ENCODE results near the gene SHB.
"Not testable (repeated sequence)": the region's sequence is repeated elsewhere in the genome, so short reads cannot be mapped to it uniquely, and the experiment has no call there.

Gene SHB

DNA sequence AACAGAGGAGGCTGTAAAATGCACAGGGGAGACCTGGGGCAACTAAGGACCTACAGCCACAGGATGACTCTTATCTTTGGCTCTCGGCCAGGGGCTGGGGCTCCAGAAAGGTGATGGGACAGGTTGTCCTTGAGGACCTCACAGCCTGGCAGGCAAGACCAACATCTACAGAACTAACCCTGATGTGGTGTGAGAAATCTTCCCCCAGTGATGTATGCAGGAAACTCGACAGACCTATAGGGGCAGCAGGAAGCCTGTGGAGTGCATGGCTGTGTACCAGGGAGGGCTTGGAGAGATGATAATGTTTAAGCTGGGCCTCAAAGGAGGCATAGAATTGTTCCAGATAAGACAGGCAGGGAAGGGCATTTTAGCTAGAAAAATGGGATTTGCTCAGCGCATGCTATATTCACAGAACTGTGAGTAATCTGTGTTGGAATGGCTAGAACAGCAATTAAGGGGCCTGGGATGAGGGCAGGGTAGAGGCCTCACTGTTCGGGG is 96.6 kb downstream of the SHB start:
- Histone ChIP-seq H3K4me1 (ENCODE audit: insufficient read depth, low read length) (no peaks in the 10 kb centered on the region), H3K9ac (ENCODE audit: low read depth, low read length) (no peak overlapping the region), H3K4me3 (ENCODE audit: low read length) (no peak overlapping the region), H3K27ac (ENCODE audit: low read length) (no peak overlapping the region), H3K36me3 (ENCODE audit: insufficient read depth, low read depth, low read length) (peaks cover 16% of the 10 kb centered on the region; the same call in 1 of the 2 replicates), H3K27me3 (ENCODE audit: insufficient read depth, low read length) (no peaks in the 10 kb centered on the region), H3K9me3 (ENCODE audit: insufficient read depth, low read depth, low read length) (no peaks in the 10 kb centered on the region)

DNA sequence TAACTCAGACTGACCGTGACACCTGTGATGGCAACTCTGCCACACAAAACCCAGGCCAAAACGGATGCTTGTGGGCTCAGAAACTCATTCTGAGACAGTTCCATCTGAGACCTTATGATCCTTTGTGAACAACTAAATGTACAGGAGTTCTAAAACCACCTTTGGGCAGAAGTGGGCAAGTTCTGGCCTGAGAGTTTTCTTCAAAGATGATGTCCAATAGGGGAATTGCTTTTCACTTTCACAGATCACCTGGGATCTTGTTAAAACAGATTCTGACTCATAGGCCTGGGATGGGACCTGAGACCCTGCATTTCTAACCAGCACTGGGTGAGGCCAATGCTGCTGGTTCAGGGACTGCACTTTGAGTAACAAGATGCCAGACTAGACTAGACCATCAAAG is 97.3 kb downstream of the SHB start:
- Histone ChIP-seq H3K4me1 (ENCODE audit: insufficient read depth, low read length) (no peaks in the 10 kb centered on the region), H3K9ac (ENCODE audit: low read depth, low read length) (no peak overlapping the region), H3K9me3 (ENCODE audit: insufficient read depth, low read depth, low read length) (no peaks in the 10 kb centered on the region), H3K4me3 (ENCODE audit: low read length) (no peak overlapping the region), H3K27ac (ENCODE audit: low read length) (no peak overlapping the region), H3K27me3 (ENCODE audit: insufficient read depth, low read length) (no peaks in the 10 kb centered on the region), H3K36me3 (ENCODE audit: insufficient read depth, low read depth, low read length) (peaks cover 16% of the 10 kb centered on the region; the same call in 1 of the 2 replicates)

DNA sequence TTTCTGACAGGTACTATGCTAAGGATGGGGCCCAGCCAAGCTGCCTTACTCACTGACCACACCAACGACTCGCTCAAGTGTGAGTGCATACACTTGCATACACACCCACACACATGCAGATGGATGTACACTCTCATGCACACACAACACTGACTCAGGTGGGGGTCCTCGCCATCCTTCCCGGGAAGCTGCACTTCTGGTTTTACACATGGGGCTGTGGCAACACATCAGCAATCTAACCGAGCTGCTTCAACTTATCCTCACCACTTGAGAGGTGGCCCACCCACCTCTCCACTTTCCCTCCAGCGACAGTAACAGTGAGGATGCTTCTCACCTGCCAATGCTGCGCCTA is 97.9 kb downstream of the SHB start:
- H3K4me3 ChIP-seq (ENCODE audit: low read length): no peak overlapping the region
- H3K27me3 ChIP-seq (ENCODE audit: insufficient read depth, low read length): no peaks in the 10 kb centered on the region
- H3K9me3 ChIP-seq (ENCODE audit: insufficient read depth, low read depth, low read length): no peaks in the 10 kb centered on the region
- peaks cover 16% of the 10 kb centered on the region; the same call in 1 of the 2 replicates for H3K36me3 ChIP-seq (ENCODE audit: insufficient read depth, low read depth, low read length)
- H3K9ac ChIP-seq (ENCODE audit: low read depth, low read length): no peak overlapping the region
- no peak overlapping the region for H3K27ac ChIP-seq (ENCODE audit: low read length)
- no peaks in the 10 kb centered on the region for H3K4me1 ChIP-seq (ENCODE audit: insufficient read depth, low read length)

- H3K9ac ChIP-seq (ENCODE audit: low read depth, low read length): no peak overlapping the region
- no peaks in the 10 kb centered on the region for H3K27me3 ChIP-seq (ENCODE audit: insufficient read depth, low read length)
- no peak overlapping the region for H3K4me3 ChIP-seq (ENCODE audit: low read length)
- no peak overlapping the region for H3K27ac ChIP-seq (ENCODE audit: low read length)
- H3K9me3 ChIP-seq (ENCODE audit: insufficient read depth, low read depth, low read length): no peaks in the 10 kb centered on the region
- peaks cover 16% of the 10 kb centered on the region; the same call in 1 of the 2 replicates for H3K36me3 ChIP-seq (ENCODE audit: insufficient read depth, low read depth, low read length)
- H3K4me1 ChIP-seq (ENCODE audit: insufficient read depth, low read length): no peaks in the 10 kb centered on the region
Measured at GRCh38 chr9:37970301-37971107, 98.5 kb downstream of the SHB start.

DNA sequence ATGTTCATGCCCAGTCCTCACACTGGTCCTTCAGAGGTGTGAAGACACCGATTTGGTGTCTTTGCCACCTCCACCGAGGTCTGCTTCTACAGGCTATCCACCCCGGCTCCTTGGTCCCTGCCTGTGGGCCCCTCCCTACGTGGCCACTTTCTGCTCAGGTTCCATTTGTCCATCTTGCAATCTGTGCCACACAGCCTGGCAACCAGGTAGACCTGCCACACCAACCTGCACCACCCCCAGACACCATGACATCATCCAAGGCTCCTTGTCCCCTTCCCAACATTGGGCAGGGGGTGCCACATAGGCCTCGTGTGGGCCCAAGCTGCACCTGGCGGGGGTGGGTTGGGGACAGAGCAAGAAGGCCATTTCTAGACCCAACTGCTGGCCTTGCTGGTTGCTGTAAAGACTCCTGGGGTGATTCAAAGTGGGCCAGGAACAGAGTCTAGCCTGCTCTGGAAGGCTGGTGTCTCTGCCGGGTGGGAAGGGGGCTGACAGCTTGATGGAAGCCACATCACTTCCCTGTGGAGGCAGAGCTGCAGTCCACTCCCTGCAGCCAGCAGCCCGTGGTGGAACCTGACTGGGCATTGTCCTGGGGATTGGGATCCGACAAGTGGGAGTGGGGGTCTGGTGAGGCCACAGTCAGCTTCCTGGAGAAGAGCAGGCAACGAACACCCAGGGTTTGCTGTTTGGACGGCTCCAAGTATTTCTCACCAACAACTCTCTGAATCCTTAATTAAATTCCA is 99.3 kb downstream of the SHB start:
- Histone ChIP-seq H3K9me3 (ENCODE audit: insufficient read depth, low read depth, low read length) (no peaks in the 10 kb centered on the region), H3K27ac (ENCODE audit: low read length) (no peak overlapping the region), H3K9ac (ENCODE audit: low read depth, low read length) (no peak overlapping the region), H3K27me3 (ENCODE audit: insufficient read depth, low read length) (no peaks in the 10 kb centered on the region), H3K36me3 (ENCODE audit: insufficient read depth, low read depth, low read length) (peaks cover 16% of the 10 kb centered on the region; the same call in 1 of the 2 replicates), H3K4me1 (ENCODE audit: insufficient read depth, low read length) (no peaks in the 10 kb centered on the region), H3K4me3 (ENCODE audit: low read length) (no peak overlapping the region)

DNA sequence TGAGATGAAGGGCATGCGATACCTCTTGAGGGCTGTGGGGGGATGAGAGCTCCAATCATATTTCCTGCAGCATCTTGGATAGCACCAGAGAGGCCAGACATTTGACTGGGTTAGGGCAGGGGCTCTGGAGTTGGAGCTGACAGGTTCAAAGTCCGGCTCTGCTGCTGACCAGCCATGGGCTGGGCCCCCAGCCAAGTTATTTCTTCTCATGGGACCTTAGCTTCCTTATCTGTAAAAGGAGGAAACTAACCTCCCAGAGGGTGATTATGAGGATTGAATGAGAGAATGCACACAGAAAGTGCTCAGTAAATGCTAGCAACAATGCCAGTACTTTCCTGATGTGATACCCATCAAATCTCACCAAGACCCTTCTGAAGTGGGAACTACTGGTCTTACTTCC is 99.9 kb downstream of the SHB start:
- H3K4me3 ChIP-seq (ENCODE audit: low read length): no peak overlapping the region
- H3K9ac ChIP-seq (ENCODE audit: low read depth, low read length): no peak overlapping the region
- H3K4me1 ChIP-seq (ENCODE audit: insufficient read depth, low read length): no peaks in the 10 kb centered on the region
- H3K27ac ChIP-seq (ENCODE audit: low read length): no peak overlapping the region
- H3K36me3 ChIP-seq (ENCODE audit: insufficient read depth, low read depth, low read length): peaks cover 10% of the 10 kb centered on the region; the same call in 1 of the 2 replicates
- no peaks in the 10 kb centered on the region for H3K27me3 ChIP-seq (ENCODE audit: insufficient read depth, low read length)
- no peaks in the 10 kb centered on the region for H3K9me3 ChIP-seq (ENCODE audit: insufficient read depth, low read depth, low read length)

- no peaks in the 10 kb centered on the region for H3K27me3 ChIP-seq (ENCODE audit: insufficient read depth, low read length)
- no peak overlapping the region for H3K9ac ChIP-seq (ENCODE audit: low read depth, low read length)
- H3K27ac ChIP-seq (ENCODE audit: low read length): no peak overlapping the region
- H3K9me3 ChIP-seq (ENCODE audit: insufficient read depth, low read depth, low read length): no peaks in the 10 kb centered on the region
- H3K36me3 ChIP-seq (ENCODE audit: insufficient read depth, low read depth, low read length): peaks cover 10% of the 10 kb centered on the region; the same call in 1 of the 2 replicates
- H3K4me3 ChIP-seq (ENCODE audit: low read length): no peak overlapping the region
- H3K4me1 ChIP-seq (ENCODE audit: insufficient read depth, low read length): no peaks in the 10 kb centered on the region
Measured at GRCh38 chr9:37968228-37968701, 100.8 kb downstream of the SHB start.

DNA sequence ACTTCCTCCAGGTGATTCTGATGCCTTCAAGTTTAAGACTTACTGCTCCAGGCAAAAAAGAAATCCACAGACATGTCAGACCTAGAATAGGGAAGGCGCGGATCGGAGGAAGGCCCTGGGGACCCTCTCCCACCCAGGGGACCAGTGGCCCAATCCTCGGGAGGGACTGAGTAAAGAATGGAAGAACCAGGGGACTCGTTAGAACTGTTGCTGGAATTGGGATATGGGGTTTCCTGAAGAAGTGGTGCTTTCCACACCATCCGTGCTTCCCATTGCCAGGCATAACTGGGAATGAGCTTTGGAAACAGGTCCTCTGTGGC is 101.3 kb downstream of the SHB start:
- H3K9me3 ChIP-seq (ENCODE audit: insufficient read depth, low read depth, low read length): no peaks in the 10 kb centered on the region
- no peak overlapping the region for H3K27ac ChIP-seq (ENCODE audit: low read length)
- H3K27me3 ChIP-seq (ENCODE audit: insufficient read depth, low read length): no peaks in the 10 kb centered on the region
- H3K9ac ChIP-seq (ENCODE audit: low read depth, low read length): no peak overlapping the region
- H3K36me3 ChIP-seq (ENCODE audit: insufficient read depth, low read depth, low read length): peaks cover 9% of the 10 kb centered on the region; the same call in 1 of the 2 replicates
- H3K4me1 ChIP-seq (ENCODE audit: insufficient read depth, low read length): no peaks in the 10 kb centered on the region
- H3K4me3 ChIP-seq (ENCODE audit: low read length): no peak overlapping the region

GRCh38 chr9:37967014-37967760 is 101.8 kb downstream of the SHB start:
- Histone ChIP-seq H3K9ac (ENCODE audit: low read depth, low read length) (no peak overlapping the region), H3K4me3 (ENCODE audit: low read length) (no peak overlapping the region), H3K27ac (ENCODE audit: low read length) (no peak overlapping the region), H3K36me3 (ENCODE audit: insufficient read depth, low read depth, low read length) (peaks cover 6% of the 10 kb centered on the region; the same call in 1 of the 2 replicates), H3K9me3 (ENCODE audit: insufficient read depth, low read depth, low read length) (no peaks in the 10 kb centered on the region), H3K27me3 (ENCODE audit: insufficient read depth, low read length) (no peaks in the 10 kb centered on the region), H3K4me1 (ENCODE audit: insufficient read depth, low read length) (no peaks in the 10 kb centered on the region)

GRCh38 chr9:37966412-37967013 is 102.5 kb downstream of the SHB start:
- Histone ChIP-seq H3K27me3 (ENCODE audit: insufficient read depth, low read length) (no peaks in the 10 kb centered on the region), H3K9ac (ENCODE audit: low read depth, low read length) (no peak overlapping the region), H3K4me1 (ENCODE audit: insufficient read depth, low read length) (no peaks in the 10 kb centered on the region), H3K36me3 (ENCODE audit: insufficient read depth, low read depth, low read length) (peaks cover 6% of the 10 kb centered on the region; the same call in 1 of the 2 replicates), H3K27ac (ENCODE audit: low read length) (no peak overlapping the region), H3K4me3 (ENCODE audit: low read length) (no peak overlapping the region), H3K9me3 (ENCODE audit: insufficient read depth, low read depth, low read length) (no peaks in the 10 kb centered on the region)

DNA sequence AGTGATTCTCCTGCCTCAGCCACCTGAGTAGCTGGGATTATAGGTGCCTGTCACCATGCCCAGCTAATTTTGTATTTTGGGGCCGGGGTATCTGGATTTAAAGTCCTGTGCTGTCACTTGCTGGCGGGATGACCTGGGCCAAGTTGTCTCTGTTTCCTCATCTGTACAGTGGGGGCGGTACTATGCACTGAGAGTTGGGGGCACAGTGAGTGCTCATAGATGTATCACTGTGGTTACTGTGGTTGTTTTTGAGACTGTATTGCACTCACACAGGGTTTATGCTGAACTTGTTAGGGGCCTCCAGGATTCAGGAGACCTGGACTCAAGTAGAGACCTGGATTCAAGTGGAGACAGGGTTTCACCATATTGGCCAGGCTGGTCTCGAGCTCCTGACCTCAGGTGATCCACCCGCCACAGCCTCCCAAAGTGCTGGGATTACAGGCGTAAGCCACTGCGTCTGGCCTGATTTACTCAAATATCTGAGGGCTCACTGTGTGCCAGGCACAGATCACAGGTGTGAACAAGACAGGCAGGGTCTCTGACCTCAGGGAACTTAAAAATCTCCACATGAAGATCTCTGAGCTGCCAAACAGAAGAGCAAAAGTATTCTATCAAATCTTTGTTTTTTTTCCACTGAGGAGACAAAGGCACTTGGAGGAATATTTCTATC is 103.2 kb downstream of the SHB start:
- not testable (repeated sequence) for H3K4me1 ChIP-seq (ENCODE audit: insufficient read depth, low read length); H3K27ac ChIP-seq (ENCODE audit: low read length); H3K27me3 ChIP-seq (ENCODE audit: insufficient read depth, low read length)

More for the DNA sequence above, 103.2 kb downstream of the SHB start:
- not testable (repeated sequence) for H3K36me3 ChIP-seq (ENCODE audit: insufficient read depth, low read depth, low read length); H3K9ac ChIP-seq (ENCODE audit: low read depth, low read length); H3K9me3 ChIP-seq (ENCODE audit: insufficient read depth, low read depth, low read length); H3K4me3 ChIP-seq (ENCODE audit: low read length)

All from iPS-20b (cell line).